ENCODE results near the gene ZNF648.
"Not testable (repeated sequence)": the region's sequence is repeated elsewhere in the genome, so short reads cannot be mapped to it uniquely, and the experiment has no call there.

ZNF648 gene

GRCh38 chr1:182029002-182029378 lies 32.5 kb downstream of the ZNF648 start:
- no peak for DNase-seq (ENCODE audit: low spot score)

DNA sequence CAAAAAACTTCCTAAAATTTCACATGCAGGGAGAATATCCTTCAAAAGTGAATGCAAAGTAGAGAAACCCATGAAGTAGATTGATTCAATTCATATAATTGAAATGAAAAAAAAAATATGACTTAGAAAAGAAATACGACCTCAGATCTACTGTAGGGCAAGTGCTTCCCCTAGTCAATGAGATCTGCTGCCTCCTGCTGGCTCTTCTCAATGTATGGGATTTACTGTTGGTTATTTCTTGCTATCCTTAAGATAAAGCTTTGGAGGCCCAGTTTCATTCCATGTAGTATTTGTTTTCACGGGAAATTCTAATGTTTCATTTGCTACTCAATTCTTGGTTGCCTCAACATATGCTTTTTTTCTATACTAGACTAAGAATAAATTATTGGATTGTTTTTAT lies 46.2 kb downstream of the ZNF648 start:
- DNase-seq (ENCODE audit: low spot score), result no peak

DNA sequence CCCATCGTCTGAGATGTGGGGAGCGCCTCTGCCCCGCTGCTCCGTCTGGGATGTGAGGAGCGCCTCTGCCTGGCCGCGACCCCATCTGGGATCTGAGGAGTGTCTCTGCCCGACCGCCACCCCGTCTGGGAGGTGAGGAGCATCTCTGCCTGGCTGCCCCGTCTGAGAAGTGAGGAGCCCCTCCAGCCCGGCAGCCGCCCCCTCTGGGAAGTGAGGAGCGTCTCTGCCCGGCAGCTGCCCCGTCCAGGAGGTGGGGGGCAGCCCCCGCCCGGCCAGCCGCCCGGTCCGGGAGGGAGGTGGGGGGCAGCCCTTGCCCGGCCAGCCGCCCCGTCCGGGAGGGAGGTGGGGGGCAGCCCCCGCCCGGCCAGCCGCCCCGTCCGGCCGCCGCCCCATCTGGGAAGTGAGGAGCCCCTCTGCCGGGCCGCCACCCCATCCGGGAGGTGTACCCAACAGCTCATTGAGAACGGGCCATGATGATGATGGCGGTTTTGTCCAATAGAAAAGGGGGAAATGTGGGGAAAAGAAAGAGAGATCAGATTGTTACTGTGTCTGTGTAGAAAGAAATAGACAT lies 50.6 kb downstream of the ZNF648 start:
- DNase-seq (ENCODE audit: low spot score), result not testable (repeated sequence)

DNA sequence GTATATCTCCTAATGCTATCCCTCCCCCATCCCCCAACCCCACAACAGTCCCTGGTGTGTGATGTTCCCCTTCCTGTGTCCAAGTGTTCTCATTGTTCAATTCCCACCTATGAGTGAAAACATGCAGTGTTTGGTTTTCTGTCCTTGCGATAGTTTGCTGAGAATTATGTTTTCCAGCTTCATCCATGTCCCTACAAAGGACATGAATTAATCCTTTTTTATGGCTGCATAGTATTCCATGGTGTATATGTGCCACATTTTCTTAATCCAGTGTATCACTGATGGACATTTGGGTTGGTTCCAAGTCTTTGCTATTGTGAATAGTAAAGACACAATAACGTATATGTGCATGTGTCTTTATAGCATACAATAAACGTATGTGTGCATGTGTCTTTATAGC lies 56.1 kb downstream of the ZNF648 start:
- not testable (repeated sequence) for DNase-seq (ENCODE audit: low spot score)

DNA sequence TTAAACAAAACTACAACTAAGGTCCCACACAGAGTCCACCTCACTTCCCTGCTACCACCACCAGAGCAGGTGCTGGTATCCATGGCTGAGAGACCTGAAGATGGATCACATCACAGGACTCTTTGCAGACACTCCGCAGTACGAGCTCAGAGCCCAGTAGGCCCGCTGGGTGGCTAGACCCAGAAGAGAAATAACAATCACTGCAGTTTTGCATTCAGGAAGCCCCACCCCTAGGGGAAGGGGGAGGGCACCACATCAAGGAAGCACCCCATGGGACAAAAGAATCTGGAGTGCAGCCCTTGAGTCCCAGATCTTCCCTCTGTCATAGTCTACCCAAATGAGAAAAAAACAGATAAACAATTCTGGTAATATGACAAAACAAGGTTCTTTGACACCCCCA lies 56.9 kb downstream of the ZNF648 start:
- DNase-seq (ENCODE audit: low spot score), result no peak

All from pons (tissue), 1 donor.